Panc1 (cell line): ENCODE measurements around the gene KRT86. TPM values are rescaled to one million over a fixed set of nuclear protein-coding genes. Genes with fewer than 3 reads are reported as not detected.

Experiments
- ATAC-seq: fragments of 200-7000 bp; cut with Tn5 transposase; 2 replicates; pipeline ENCODE4 v1.9.1; 2020; ENCODE audit warnings: mild to moderate bottlenecking, moderate library complexity
- BruUV-seq: library from RNA; stranded (reverse); fragments of 400-500 nt; replicated peaks from 2 replicates; lab custom pipeline; 2021; lab: Mats Ljungman, UMichigan
- CTCF ChIA-PET: fragments of 300-600 bp; sonication (Branson Sonifier 250); formaldehyde crosslinking; loops from one replicate; lab custom pipeline; 2022; ENCODE audit warnings: antibody characterized with exemption; lab: Charles Lee
- POLR2A ChIA-PET: fragments of 300-600 bp; sonication (Branson Sonifier 250); formaldehyde crosslinking; loops from one replicate; lab custom pipeline; 2022; ENCODE audit warnings: antibody characterized with exemption; lab: Charles Lee
- DNase-seq: peaks from one replicate; pipeline ENCODE4 v3.0.0-alpha.2; 2010; ENCODE audit warnings: low read depth, low spot score
- H3K27ac ChIP-seq: 2 replicates; pipeline ENCODE4 v1.5.1; 2011; ENCODE audit warnings: mild to moderate bottlenecking, low read length, inconsistent platforms
- H3K27me3 ChIP-seq: fragments of 200-500 bp; sonication (Bioruptor generic); 2 replicates; pipeline ENCODE4 v1.6.0; 2014; ENCODE audit warnings: low read length, inconsistent platforms; ENCODE audit not compliant: control insufficient read depth, insufficient read depth
- H3K36me3 ChIP-seq: fragments of 200-500 bp; sonication (Bioruptor generic); 2 replicates; pipeline ENCODE4 v1.5.1; 2014; ENCODE audit warnings: inconsistent platforms, mild to moderate bottlenecking, low read length, moderate library complexity; ENCODE audit not compliant: control insufficient read depth, insufficient read depth
- H3K4me1 ChIP-seq: 2 replicates; pipeline ENCODE4 v1.5.1; 2011; ENCODE audit warnings: inconsistent platforms, mild to moderate bottlenecking, low read length, moderate library complexity; ENCODE audit not compliant: control insufficient read depth, insufficient read depth
- H3K4me3 ChIP-seq, 2 experiments: 2 replicates each; pipeline ENCODE4 v1.5.1; 2011 to 2012; ENCODE audit warnings: low read depth in 2 of 2, low read length in 2 of 2, mild to moderate bottlenecking in 2 of 2, inconsistent platforms in 1 of 2, moderate library complexity in 1 of 2
- H3K9me3 ChIP-seq: fragments of 200-500 bp; sonication (Bioruptor generic); 2 replicates; pipeline ENCODE4 v1.5.1; 2014; ENCODE audit warnings: low read depth, mild to moderate bottlenecking, inconsistent platforms, low read length, moderate library complexity; ENCODE audit not compliant: control insufficient read depth, insufficient read depth
- POLR2AphosphoS5 ChIP-seq: IDR thresholded peaks from 2 replicates; pipeline ENCODE4 v1.6.1; 2012; ENCODE audit warnings: mild to moderate bottlenecking, low read depth, low read length, moderate library complexity
- SIN3A ChIP-seq: IDR thresholded peaks from 2 replicates; pipeline ENCODE4 v1.6.1; 2012; ENCODE audit warnings: low read depth, mild to moderate bottlenecking, low read length, moderate library complexity, borderline replicate concordance; ENCODE audit not compliant: insufficient read depth
- TCF7L2 ChIP-seq: IDR thresholded peaks from 2 replicates; pipeline ENCODE4 v1.6.1; 2011; ENCODE audit warnings: mild to moderate bottlenecking, low read depth, low read length, inconsistent platforms
- in situ Hi-C: cut with HindIII; loops from 2 replicates; pipeline ENCODE4 v1.10.0; 2016; ENCODE audit warnings: low sequenced_read_pairs, low pct_unique_long_range_greater_than_20kb
- intact Hi-C: fragments of 100-400 bp; cut with micrococcal nuclease; formaldehyde crosslinking; loops from one replicate; pipeline ENCODE4 v1.10.0; 2022; ENCODE audit not compliant: unreplicated experiment
- total RNA-seq: library from RNA; stranded (reverse); gene quantifications from one replicate; pipeline ENCODE4 v1.2.1, GENCODE V29; 2021; ENCODE audit not compliant: unreplicated experiment
- TF ChIP-seq, protein P1 (sequence below): fragments of 450-650 bp; IDR thresholded peaks from 2 replicates; pipeline ENCODE4 v1.5.1; 2017; ENCODE audit warnings: mild to moderate bottlenecking
- TF ChIP-seq, protein P2 (sequence below), 2 experiments: IDR thresholded peaks; 2 replicates each; pipeline ENCODE4 v1.6.1; 2011 to 2012; ENCODE audit warnings: low read depth in 2 of 2, control low read depth in 1 of 2, low read length in 1 of 2, mild to moderate bottlenecking in 1 of 2, moderate library complexity in 1 of 2; ENCODE audit not compliant: insufficient read depth in 1 of 2

KRT86 gene
- total RNA-seq, 1 experiment from 2014 or later, result 1.1 TPM

DNA sequence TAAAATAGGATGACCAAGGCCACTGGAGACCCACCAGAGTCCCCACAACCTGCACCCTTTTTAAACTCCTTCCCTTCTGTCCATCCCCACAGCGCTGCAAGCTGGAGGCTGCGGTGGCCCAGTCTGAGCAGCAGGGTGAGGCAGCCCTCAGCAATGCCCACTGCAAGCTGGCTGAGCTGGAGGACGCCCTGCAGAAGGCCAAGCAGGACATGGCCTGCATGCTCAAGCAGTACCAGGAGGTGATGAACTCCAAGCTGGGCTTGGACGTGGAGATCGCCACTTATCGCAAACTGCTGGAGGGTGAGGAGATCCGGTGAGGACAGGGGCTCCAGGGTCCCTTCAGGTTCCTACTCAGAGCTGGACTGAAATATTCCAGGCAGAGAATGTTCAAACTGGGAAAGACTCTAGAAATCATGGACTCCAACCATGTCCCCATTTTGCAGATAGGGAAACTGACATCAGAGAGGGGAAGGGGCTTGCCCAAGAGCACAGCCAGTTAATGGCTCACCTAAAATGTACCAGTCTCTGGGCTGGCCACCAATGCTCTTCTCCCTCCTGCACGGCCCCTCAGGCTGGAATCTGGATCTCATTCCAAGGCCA lies 75.7 kb downstream of the KRT86 start:
- in situ Hi-C loops, result no loop called here
- DNase-seq, result no peak
- intact Hi-C loops, result no loop called here
- H3K27ac ChIP-seq, result no peak overlapping the region
- no peak overlapping the region for H3K4me3 ChIP-seq
- ChIA-PET CTCF (no interaction called here), POLR2A (no interaction called here)
- no peaks in the 10 kb centered on the region for H3K36me3 ChIP-seq
- H3K27me3 ChIP-seq, result peaks cover 2% of the 10 kb centered on the region; the same call in 1 of the 2 replicates
- TF ChIP-seq SIN3A, result no peak
- no peak for TF ChIP-seq TCF7L2
- TF ChIP-seq POLR2AphosphoS5, result no peak
- TF ChIP-seq, protein P1, sequence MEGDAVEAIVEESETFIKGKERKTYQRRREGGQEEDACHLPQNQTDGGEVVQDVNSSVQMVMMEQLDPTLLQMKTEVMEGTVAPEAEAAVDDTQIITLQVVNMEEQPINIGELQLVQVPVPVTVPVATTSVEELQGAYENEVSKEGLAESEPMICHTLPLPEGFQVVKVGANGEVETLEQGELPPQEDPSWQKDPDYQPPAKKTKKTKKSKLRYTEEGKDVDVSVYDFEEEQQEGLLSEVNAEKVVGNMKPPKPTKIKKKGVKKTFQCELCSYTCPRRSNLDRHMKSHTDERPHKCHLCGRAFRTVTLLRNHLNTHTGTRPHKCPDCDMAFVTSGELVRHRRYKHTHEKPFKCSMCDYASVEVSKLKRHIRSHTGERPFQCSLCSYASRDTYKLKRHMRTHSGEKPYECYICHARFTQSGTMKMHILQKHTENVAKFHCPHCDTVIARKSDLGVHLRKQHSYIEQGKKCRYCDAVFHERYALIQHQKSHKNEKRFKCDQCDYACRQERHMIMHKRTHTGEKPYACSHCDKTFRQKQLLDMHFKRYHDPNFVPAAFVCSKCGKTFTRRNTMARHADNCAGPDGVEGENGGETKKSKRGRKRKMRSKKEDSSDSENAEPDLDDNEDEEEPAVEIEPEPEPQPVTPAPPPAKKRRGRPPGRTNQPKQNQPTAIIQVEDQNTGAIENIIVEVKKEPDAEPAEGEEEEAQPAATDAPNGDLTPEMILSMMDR, result no peak
- TF ChIP-seq, protein P2, sequence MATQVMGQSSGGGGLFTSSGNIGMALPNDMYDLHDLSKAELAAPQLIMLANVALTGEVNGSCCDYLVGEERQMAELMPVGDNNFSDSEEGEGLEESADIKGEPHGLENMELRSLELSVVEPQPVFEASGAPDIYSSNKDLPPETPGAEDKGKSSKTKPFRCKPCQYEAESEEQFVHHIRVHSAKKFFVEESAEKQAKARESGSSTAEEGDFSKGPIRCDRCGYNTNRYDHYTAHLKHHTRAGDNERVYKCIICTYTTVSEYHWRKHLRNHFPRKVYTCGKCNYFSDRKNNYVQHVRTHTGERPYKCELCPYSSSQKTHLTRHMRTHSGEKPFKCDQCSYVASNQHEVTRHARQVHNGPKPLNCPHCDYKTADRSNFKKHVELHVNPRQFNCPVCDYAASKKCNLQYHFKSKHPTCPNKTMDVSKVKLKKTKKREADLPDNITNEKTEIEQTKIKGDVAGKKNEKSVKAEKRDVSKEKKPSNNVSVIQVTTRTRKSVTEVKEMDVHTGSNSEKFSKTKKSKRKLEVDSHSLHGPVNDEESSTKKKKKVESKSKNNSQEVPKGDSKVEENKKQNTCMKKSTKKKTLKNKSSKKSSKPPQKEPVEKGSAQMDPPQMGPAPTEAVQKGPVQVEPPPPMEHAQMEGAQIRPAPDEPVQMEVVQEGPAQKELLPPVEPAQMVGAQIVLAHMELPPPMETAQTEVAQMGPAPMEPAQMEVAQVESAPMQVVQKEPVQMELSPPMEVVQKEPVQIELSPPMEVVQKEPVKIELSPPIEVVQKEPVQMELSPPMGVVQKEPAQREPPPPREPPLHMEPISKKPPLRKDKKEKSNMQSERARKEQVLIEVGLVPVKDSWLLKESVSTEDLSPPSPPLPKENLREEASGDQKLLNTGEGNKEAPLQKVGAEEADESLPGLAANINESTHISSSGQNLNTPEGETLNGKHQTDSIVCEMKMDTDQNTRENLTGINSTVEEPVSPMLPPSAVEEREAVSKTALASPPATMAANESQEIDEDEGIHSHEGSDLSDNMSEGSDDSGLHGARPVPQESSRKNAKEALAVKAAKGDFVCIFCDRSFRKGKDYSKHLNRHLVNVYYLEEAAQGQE (IDR thresholded peaks at IDR 0.05; ENCODE audit: insufficient read depth in 1 of 2, low read depth in 2 of 2, low read length in 1 of 2), result no peak
- no peak for ATAC-seq
- BruUV-seq, result no TSS peak
- no peaks in the 10 kb centered on the region for H3K9me3 ChIP-seq
- peaks cover 8% of the 10 kb centered on the region for H3K4me1 ChIP-seq

DNA sequence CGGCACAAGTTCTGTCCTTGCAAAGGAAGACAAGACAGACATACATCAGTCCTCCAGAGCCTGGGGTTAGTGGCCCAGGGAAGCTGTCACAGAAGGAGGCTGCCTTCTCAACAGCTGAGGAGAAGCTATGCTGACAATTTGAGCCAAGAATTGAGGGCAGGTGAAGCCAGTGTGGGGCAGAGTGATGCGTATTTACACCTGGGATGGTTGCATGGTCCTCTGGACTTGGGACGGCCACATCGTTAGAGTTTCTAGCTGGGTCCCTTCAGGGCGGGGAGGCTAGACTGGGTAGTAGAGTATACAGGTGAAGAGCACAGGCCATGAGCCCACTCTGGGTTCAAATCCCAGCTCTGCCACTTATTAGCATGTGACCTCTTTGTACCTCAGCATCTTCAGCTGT lies 76.3 kb downstream of the KRT86 start:
- BruUV-seq, result no TSS peak
- peaks cover 4% of the 10 kb centered on the region; the same call in 1 of the 2 replicates for H3K27me3 ChIP-seq
- no peak overlapping the region for H3K4me3 ChIP-seq
- no peaks in the 10 kb centered on the region for H3K36me3 ChIP-seq
- H3K27ac ChIP-seq, result no peak overlapping the region
- DNase-seq (no peak), ATAC-seq (no peak)
- in situ Hi-C loops (no loop called here), intact Hi-C loops (no loop called here)
- POLR2A ChIA-PET, result no interaction called here
- TF ChIP-seq TCF7L2 (no peak), SIN3A (no peak), POLR2AphosphoS5 (no peak)
- TF ChIP-seq, protein P1, result no peak
- TF ChIP-seq, protein P2 (IDR thresholded peaks at IDR 0.05; ENCODE audit: insufficient read depth in 1 of 2, low read depth in 2 of 2, low read length in 1 of 2), result no peak
- CTCF ChIA-PET, result no interaction called here
- no peaks in the 10 kb centered on the region for H3K9me3 ChIP-seq
- peaks cover 4% of the 10 kb centered on the region for H3K4me1 ChIP-seq
